Measurements from ENCODE around the gene OR2AT4. TPM values are rescaled to one million over a fixed set of nuclear protein-coding genes. Genes with fewer than 3 reads are reported as not detected.

OR2AT4 gene
- not detected for total RNA-seq
- polyA plus RNA-seq, result under 0.01 TPM
- long read RNA-seq, donor 1, result 0 reads
- long read RNA-seq, donor 2, result 0 reads
- long read RNA-seq, donor 3, result 0 reads
- long read RNA-seq, donor 4, result 0 reads
- long read RNA-seq, donor 5, result 0 reads
- long read RNA-seq, donor 6, result 0 reads
- long read RNA-seq, donor 7, result 0 reads
- long read RNA-seq, donor 8, result 0 reads
- long read RNA-seq, donor 9, result 0 reads
- long read RNA-seq, donor 10, result 0 reads

DNA sequence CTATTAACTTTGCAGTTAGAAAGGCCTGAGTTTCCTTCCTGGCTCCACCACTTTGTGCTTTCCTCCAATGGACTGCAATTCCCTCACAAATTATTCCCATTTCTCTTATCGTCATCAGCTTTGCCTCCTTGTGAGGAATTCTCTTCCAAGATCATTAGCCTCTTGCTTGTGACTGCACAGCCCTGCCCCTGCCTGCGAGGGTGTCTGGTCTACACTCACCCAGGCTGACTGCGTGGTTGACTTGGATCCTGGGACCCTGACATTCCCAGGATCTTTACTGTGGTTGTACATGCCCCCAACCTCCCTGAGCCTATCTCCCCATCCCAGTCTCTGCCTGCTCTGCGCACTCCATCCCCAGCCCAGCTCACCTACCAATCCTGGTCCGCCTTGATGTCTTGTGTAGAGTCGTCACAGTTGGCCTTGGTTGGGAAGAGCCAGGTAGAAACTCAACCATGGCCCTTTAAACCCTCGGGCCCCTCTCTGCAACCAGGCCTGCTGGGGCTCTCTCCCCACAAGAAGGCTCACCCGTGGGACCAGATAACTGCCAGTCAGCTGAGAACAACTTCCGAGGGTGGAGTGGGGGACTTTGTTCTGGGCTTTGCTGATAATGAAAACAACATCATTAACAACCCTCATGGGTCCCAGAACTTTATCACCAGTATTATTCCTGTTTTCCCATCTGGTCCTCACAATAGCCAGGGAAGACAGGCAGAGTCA is at the start of gene OR2AT4:
OR2AT4 (minus strand) TSS at position 421 of the 717 bp plus-strand sequence.
- Histone ChIP-seq H3K36me3 (ENCODE audit: control insufficient read depth in 2 of 2, insufficient read depth in 2 of 2, low read length in 1 of 2) (no peaks in the 10 kb centered on the region), H3K4me1 (ENCODE audit: control insufficient read depth in 2 of 2, insufficient read depth in 2 of 2, low read length in 2 of 2) (no peaks in the 10 kb centered on the region), H3K9me3 (ENCODE audit: control insufficient read depth in 2 of 2, insufficient read depth in 1 of 2, low read length in 1 of 2) (no peaks in the 10 kb centered on the region), H3K27ac (ENCODE audit: low read depth in 1 of 2, low read length in 1 of 2) (no peak within 1 kb of the TSS), H3K27me3 (ENCODE audit: control insufficient read depth in 2 of 2, insufficient read depth in 1 of 2, low read length in 1 of 2) (peaks cover 0 to 2% of the 10 kb centered on the region in 2 donors), H3K4me3 (ENCODE audit: low read length in 2 of 2) (no peak within 1 kb of the TSS)
- 91% methylated on average over 9 of the region's 9 CpGs for WGBS
- no peak for DNase-seq (ENCODE audit: low read depth in 6 of 9, low spot score in 9 of 9)

DNA sequence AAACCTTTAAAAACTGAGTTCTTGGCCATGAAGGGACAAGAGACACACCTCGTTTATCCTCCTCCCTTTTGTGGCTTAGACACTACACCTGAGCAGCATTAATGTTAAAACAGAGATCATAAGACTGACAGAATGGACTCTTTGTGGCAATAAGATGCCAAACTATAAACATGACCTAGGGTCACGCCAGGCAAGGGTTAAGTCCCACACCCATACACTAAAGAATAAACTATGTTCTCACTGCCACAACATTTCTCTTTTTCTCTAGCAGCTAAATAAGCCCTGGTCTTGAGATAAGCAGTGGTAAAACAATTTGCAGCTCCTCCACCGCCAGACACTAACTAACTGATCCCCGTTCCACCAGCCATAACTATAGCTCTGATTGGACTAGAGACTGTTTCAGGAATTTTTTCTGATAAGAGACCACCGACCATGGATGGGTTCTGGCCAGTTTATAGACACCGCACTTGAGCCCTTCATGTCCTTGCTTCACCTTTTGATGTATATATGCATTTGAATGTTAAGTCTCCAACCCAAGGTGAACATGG is 49.4 kb upstream of the OR2AT4 start:
- H3K4me1 ChIP-seq (ENCODE audit: control insufficient read depth in 2 of 2, insufficient read depth in 2 of 2, low read length in 2 of 2), result peaks cover 2 to 34% of the 10 kb centered on the region in 2 donors
- no peak for DNase-seq (ENCODE audit: low read depth in 6 of 9, low spot score in 9 of 9)
- no peaks in the 10 kb centered on the region for H3K27me3 ChIP-seq (ENCODE audit: control insufficient read depth in 2 of 2, insufficient read depth in 1 of 2, low read length in 1 of 2)
- no peak overlapping the region for H3K4me3 ChIP-seq (ENCODE audit: low read length in 2 of 2)
- H3K9me3 ChIP-seq (ENCODE audit: control insufficient read depth in 2 of 2, insufficient read depth in 1 of 2, low read length in 1 of 2), result no peaks in the 10 kb centered on the region
- no peaks in the 10 kb centered on the region for H3K36me3 ChIP-seq (ENCODE audit: control insufficient read depth in 2 of 2, insufficient read depth in 2 of 2, low read length in 1 of 2)
- no peak overlapping the region for H3K27ac ChIP-seq (ENCODE audit: low read depth in 1 of 2, low read length in 1 of 2)
- 91% methylated on average over 6 of the region's 6 CpGs for WGBS

DNA sequence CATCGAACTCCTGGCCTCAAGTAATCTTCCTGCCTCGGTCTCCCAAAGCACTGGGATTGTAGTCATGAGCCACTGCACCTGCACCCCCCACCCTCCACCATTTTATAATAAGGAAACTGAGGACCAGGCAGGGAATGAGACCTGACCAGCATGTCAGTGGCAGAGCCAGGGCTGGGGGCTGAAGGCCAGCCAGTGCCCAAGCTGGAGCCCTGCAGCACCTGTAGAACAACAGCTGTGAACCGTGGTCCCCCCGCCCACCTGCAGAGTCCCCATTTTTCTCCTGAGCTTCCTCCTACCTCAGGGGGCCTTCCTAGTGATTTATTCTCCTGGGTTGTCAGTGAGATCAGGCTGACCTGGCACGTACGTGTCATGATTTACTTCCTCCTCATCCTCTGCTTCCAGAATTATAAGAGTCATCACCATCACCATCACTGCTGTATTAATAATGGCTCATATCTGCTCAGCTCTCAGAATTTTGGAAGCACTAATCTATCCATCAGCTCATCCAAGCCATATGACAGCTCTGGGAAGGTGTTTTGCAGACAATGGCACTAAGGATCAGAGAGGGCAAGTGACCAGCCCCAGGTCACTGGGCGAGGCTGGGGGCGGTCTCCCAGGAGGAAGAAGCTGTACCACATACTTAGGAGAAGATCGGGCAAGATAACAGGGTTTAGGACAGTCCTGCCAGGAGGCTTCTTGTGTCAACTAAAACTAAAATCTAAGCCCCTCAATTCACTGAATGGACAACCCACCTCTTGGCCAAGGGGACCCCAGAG is 48.7 kb upstream of the OR2AT4 start:
- H3K9me3 ChIP-seq (ENCODE audit: control insufficient read depth in 2 of 2, insufficient read depth in 1 of 2, low read length in 1 of 2), result no peaks in the 10 kb centered on the region
- H3K36me3 ChIP-seq (ENCODE audit: control insufficient read depth in 2 of 2, insufficient read depth in 2 of 2, low read length in 1 of 2), result no peaks in the 10 kb centered on the region
- WGBS, result 91% methylated on average over 9 of the region's 9 CpGs
- H3K27me3 ChIP-seq (ENCODE audit: control insufficient read depth in 2 of 2, insufficient read depth in 1 of 2, low read length in 1 of 2), result no peaks in the 10 kb centered on the region
- DNase-seq (ENCODE audit: low read depth in 6 of 9, low spot score in 9 of 9), result no peak
- no peak overlapping the region for H3K4me3 ChIP-seq (ENCODE audit: low read length in 2 of 2)
- H3K4me1 ChIP-seq (ENCODE audit: control insufficient read depth in 2 of 2, insufficient read depth in 2 of 2, low read length in 2 of 2), result peaks cover 2 to 31% of the 10 kb centered on the region in 2 donors
- H3K27ac ChIP-seq (ENCODE audit: low read depth in 1 of 2, low read length in 1 of 2), result no peak overlapping the region

DNA sequence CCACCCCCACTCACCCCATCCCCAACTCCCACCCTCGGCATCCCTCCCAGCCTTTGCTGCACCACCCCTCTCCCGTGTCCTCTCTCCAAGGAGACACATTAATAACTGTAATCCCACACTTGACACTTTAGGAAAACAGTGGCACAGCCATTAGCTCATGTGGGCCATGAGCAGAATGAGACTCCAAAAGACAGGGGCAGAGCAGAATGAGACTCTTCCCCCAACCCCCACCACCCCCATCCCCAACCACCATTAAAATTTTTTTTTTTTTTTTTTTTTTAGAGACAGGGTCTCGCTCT is 48.0 kb upstream of the OR2AT4 start:
- H3K4me3 ChIP-seq (ENCODE audit: low read length in 2 of 2), result no peak overlapping the region
- H3K36me3 ChIP-seq (ENCODE audit: control insufficient read depth in 2 of 2, insufficient read depth in 2 of 2, low read length in 1 of 2), result no peaks in the 10 kb centered on the region
- H3K27me3 ChIP-seq (ENCODE audit: control insufficient read depth in 2 of 2, insufficient read depth in 1 of 2, low read length in 1 of 2), result no peaks in the 10 kb centered on the region
- no peaks in the 10 kb centered on the region for H3K9me3 ChIP-seq (ENCODE audit: control insufficient read depth in 2 of 2, insufficient read depth in 1 of 2, low read length in 1 of 2)
- no peak overlapping the region for H3K27ac ChIP-seq (ENCODE audit: low read depth in 1 of 2, low read length in 1 of 2)
- peaks cover 2 to 27% of the 10 kb centered on the region in 2 donors for H3K4me1 ChIP-seq (ENCODE audit: control insufficient read depth in 2 of 2, insufficient read depth in 2 of 2, low read length in 2 of 2)
- DNase-seq (ENCODE audit: low read depth in 6 of 9, low spot score in 9 of 9), result no peak
- WGBS, result 51% methylated on average over 3 of the region's 3 CpGs

- DNase-seq (ENCODE audit: low read depth in 6 of 9, low spot score in 9 of 9), result no peak
- H3K9me3 ChIP-seq (ENCODE audit: control insufficient read depth in 2 of 2, insufficient read depth in 1 of 2, low read length in 1 of 2), result no peaks in the 10 kb centered on the region
- 30% methylated on average over 6 of the region's 6 CpGs for WGBS
- no peaks in the 10 kb centered on the region for H3K36me3 ChIP-seq (ENCODE audit: control insufficient read depth in 2 of 2, insufficient read depth in 2 of 2, low read length in 1 of 2)
- peaks cover 2 to 27% of the 10 kb centered on the region in 2 donors for H3K4me1 ChIP-seq (ENCODE audit: control insufficient read depth in 2 of 2, insufficient read depth in 2 of 2, low read length in 2 of 2)
- no peak overlapping the region for H3K4me3 ChIP-seq (ENCODE audit: low read length in 2 of 2)
- no peaks in the 10 kb centered on the region for H3K27me3 ChIP-seq (ENCODE audit: control insufficient read depth in 2 of 2, insufficient read depth in 1 of 2, low read length in 1 of 2)
- peak overlapping the region; percentile 37 to 53 for H3K27ac ChIP-seq (ENCODE audit: low read depth in 1 of 2, low read length in 1 of 2)
These were observed 46.7 kb upstream of the OR2AT4 start for GRCh38 chr11:75143420-75143731.

- Histone ChIP-seq H3K36me3 (ENCODE audit: control insufficient read depth in 2 of 2, insufficient read depth in 2 of 2, low read length in 1 of 2) (no peaks in the 10 kb centered on the region), H3K4me3 (ENCODE audit: low read length in 2 of 2) (no peak overlapping the region), H3K9me3 (ENCODE audit: control insufficient read depth in 2 of 2, insufficient read depth in 1 of 2, low read length in 1 of 2) (no peaks in the 10 kb centered on the region), H3K4me1 (ENCODE audit: control insufficient read depth in 2 of 2, insufficient read depth in 2 of 2, low read length in 2 of 2) (peaks cover 2 to 27% of the 10 kb centered on the region in 2 donors), H3K27me3 (ENCODE audit: control insufficient read depth in 2 of 2, insufficient read depth in 1 of 2, low read length in 1 of 2) (no peaks in the 10 kb centered on the region), H3K27ac (ENCODE audit: low read depth in 1 of 2, low read length in 1 of 2) (peak overlapping the region; percentile 8 to 37)
- peak; percentile 29 to 81 (median 51) for DNase-seq (ENCODE audit: low read depth in 6 of 9, low spot score in 9 of 9)
- 44% methylated on average over 10 of the region's 10 CpGs for WGBS
These were observed 46.2 kb upstream of the OR2AT4 start for GRCh38 chr11:75142714-75143419.

DNA sequence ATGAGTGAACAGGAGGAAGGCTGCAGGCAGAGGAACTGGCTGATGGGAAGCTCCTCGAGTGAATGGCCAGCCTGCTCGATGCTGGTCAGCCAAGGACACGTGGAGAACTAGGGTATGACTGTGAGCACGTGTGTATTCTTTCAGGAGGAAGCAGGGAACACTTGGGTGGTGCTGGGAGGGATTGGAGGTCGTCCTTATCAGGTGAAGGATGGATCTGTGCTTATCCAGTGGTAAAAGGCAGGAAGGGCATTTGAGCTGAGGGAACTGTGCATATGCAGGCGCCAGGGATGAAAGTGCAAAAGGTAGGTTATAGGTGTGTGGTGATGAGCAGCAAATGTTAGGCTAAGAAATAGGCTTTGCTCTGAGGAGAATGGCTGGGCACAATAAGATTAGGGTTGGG is 44.5 kb upstream of the OR2AT4 start:
- Histone ChIP-seq H3K27ac (ENCODE audit: low read depth in 1 of 2, low read length in 1 of 2) (no peak overlapping the region), H3K4me1 (ENCODE audit: control insufficient read depth in 2 of 2, insufficient read depth in 2 of 2, low read length in 2 of 2) (peaks cover 2 to 18% of the 10 kb centered on the region in 2 donors), H3K4me3 (ENCODE audit: low read length in 2 of 2) (no peak overlapping the region), H3K27me3 (ENCODE audit: control insufficient read depth in 2 of 2, insufficient read depth in 1 of 2, low read length in 1 of 2) (no peaks in the 10 kb centered on the region), H3K9me3 (ENCODE audit: control insufficient read depth in 2 of 2, insufficient read depth in 1 of 2, low read length in 1 of 2) (no peaks in the 10 kb centered on the region), H3K36me3 (ENCODE audit: control insufficient read depth in 2 of 2, insufficient read depth in 2 of 2, low read length in 1 of 2) (no peaks in the 10 kb centered on the region)
- 71% methylated on average over 6 of the region's 6 CpGs for WGBS
- DNase-seq (ENCODE audit: low read depth in 6 of 9, low spot score in 9 of 9), result no peak

DNA sequence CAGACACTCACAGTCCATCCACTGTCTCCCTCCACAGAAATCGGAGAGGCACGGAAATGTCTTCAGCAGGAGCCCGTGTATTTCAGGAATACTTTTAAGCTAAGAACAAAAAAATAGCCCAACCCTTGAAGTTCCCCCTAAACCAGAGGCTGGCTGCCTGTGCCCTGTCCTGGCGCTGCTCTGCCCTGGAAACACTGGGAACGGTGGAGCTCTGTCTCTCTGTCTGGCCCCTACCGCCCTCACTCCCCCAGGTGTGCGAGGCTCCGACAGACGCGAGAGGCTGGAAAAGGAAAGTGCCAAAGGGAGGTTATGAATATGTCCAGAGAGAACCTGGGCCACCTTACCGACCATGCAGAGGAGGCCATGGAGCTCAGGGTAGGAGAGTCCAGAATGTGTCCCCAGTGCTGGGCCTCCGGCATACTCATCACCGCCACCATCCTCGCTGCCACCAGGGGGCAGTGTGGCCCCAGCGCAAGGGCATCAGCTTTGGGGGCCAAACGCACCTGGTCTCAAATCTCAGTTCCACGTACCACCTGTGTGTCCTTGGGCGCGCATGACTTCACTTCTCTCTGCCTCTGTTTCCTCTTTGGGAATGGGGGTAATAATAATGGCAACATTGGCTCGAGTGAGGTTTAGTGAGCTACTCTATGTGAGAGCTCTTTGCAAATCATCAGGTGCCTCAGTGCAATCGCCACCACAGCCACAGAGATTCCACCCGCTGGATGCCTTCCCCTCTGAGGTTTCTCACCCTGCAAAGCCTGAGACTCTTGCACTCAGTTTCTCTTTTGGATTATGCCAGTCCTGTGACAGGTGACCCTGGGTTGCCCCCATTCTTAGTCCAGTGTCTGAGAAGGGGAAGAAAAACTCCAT is 43.8 kb upstream of the OR2AT4 start:
- Histone ChIP-seq H3K27me3 (ENCODE audit: control insufficient read depth in 2 of 2, insufficient read depth in 1 of 2, low read length in 1 of 2) (no peaks in the 10 kb centered on the region), H3K4me1 (ENCODE audit: control insufficient read depth in 2 of 2, insufficient read depth in 2 of 2, low read length in 2 of 2) (peaks cover 2 to 18% of the 10 kb centered on the region in 2 donors), H3K4me3 (ENCODE audit: low read length in 2 of 2) (no peak overlapping the region), H3K27ac (ENCODE audit: low read depth in 1 of 2, low read length in 1 of 2) (no peak overlapping the region), H3K36me3 (ENCODE audit: control insufficient read depth in 2 of 2, insufficient read depth in 2 of 2, low read length in 1 of 2) (no peaks in the 10 kb centered on the region), H3K9me3 (ENCODE audit: control insufficient read depth in 2 of 2, insufficient read depth in 1 of 2, low read length in 1 of 2) (no peaks in the 10 kb centered on the region)
- WGBS, result 40% methylated on average over 22 of the region's 22 CpGs
- peak; percentile 8 to 74 (median 37) for DNase-seq (ENCODE audit: low read depth in 6 of 9, low spot score in 9 of 9)
